Neural progenitor cell (in vitro differentiated cells): ENCODE measurements around the gene ZNF616. TPM values are rescaled to one million over a fixed set of nuclear protein-coding genes. Genes with fewer than 3 reads are reported as not detected.

ENCODE experiments used
- DNase-seq: peaks from one replicate; pipeline ENCODE4 v3.0.0-alpha.2; 2016; ENCODE audit warnings: low spot score
- H2AFZ ChIP-seq: fragments of 200-600 bp; sonication (generic); replicated peaks from 2 replicates; pipeline ENCODE4 v1.6.1; 2016; ENCODE audit warnings: antibody characterized with exemption
- H3F3A ChIP-seq: fragments of 200-600 bp; sonication (generic); 2 replicates; pipeline ENCODE4 v1.6.1; 2016; ENCODE audit warnings: antibody characterized with exemption, low read depth
- H3K27ac ChIP-seq: fragments of 200-600 bp; sonication (generic); 2 replicates; pipeline ENCODE4 v1.5.1; 2016; ENCODE audit warnings: mild to moderate bottlenecking
- H3K27me3 ChIP-seq: fragments of 200-600 bp; sonication (generic); 2 replicates; pipeline ENCODE4 v1.6.1; 2016; ENCODE audit warnings: mild to moderate bottlenecking, moderate library complexity
- H3K36me3 ChIP-seq: fragments of 200-600 bp; sonication (generic); 2 replicates; pipeline ENCODE4 v1.5.1; 2016
- H3K4me1 ChIP-seq: fragments of 200-600 bp; sonication (generic); 2 replicates; pipeline ENCODE4 v1.6.1; 2016; ENCODE audit warnings: mixed run types
- H3K4me2 ChIP-seq: fragments of 200-600 bp; sonication (generic); 2 replicates; pipeline ENCODE4 v1.6.1; 2016
- H3K4me3 ChIP-seq: fragments of 200-600 bp; sonication (generic); 2 replicates; pipeline ENCODE4 v1.5.1; 2016
- H3K79me2 ChIP-seq: fragments of 200-600 bp; sonication (generic); 2 replicates; pipeline ENCODE4 v1.6.1; 2016; ENCODE audit warnings: low read depth
- H3K9ac ChIP-seq: fragments of 200-600 bp; sonication (generic); 2 replicates; pipeline ENCODE4 v1.6.1; 2016
- H3K9me3 ChIP-seq: fragments of 200-600 bp; sonication (generic); 2 replicates; pipeline ENCODE4 v1.5.1; 2016; ENCODE audit warnings: low read depth
- H4K20me1 ChIP-seq: fragments of 200-600 bp; sonication (generic); 2 replicates; pipeline ENCODE4 v1.6.1; 2016; ENCODE audit warnings: low read depth
- H3K27ac Mint-ChIP-seq: 3 replicates; pipeline ENCODE4 v1.8.0; 2021; ENCODE audit warnings: mixed read lengths
- H3K27me3 Mint-ChIP-seq: 2 replicates; pipeline ENCODE4 v1.8.0; 2022; ENCODE audit warnings: low read depth, mild to moderate bottlenecking, inconsistent platforms, moderate library complexity, mixed read lengths; ENCODE audit not compliant: insufficient read depth
- H3K36me3 Mint-ChIP-seq: 3 replicates; pipeline ENCODE4 v1.8.0; 2021; ENCODE audit warnings: mixed read lengths
- H3K4me1 Mint-ChIP-seq: 3 replicates; pipeline ENCODE4 v1.8.0; 2021; ENCODE audit warnings: mixed read lengths
- H3K4me3 Mint-ChIP-seq: 3 replicates; pipeline ENCODE4 v1.8.0; 2021; ENCODE audit warnings: mild to moderate bottlenecking, moderate library complexity, mixed read lengths
- H3K9me3 Mint-ChIP-seq: 3 replicates; pipeline ENCODE4 v1.8.0; 2020; ENCODE audit warnings: mixed read lengths
- CTCF ChIP-seq: fragments of 200-600 bp; sonication (generic); IDR thresholded peaks from 2 replicates; pipeline ENCODE4 v1.5.1; 2017; ENCODE audit warnings: antibody characterized with exemption, mild to moderate bottlenecking
- EZH2 ChIP-seq: fragments of 200-600 bp; sonication (generic); IDR thresholded peaks from 2 replicates; pipeline ENCODE4 v1.6.1; 2017; ENCODE audit warnings: antibody characterized with exemption, mild to moderate bottlenecking, moderate library complexity
- EZH2phosphoT487 ChIP-seq: fragments of 200-600 bp; sonication (generic); IDR thresholded peaks from 2 replicates; pipeline ENCODE4 v1.6.1; 2017; ENCODE audit warnings: antibody characterized with exemption
- total RNA-seq: library from RNA; depleted of rRNA; stranded (reverse); fragments of >200 nt; gene quantifications from 2 replicates; pipeline ENCODE4 v1.2.3, GENCODE V29; 2015; ENCODE audit warnings: low replicate concordance

ZNF616 gene
- total RNA-seq, 1 donor from 2014 or later, result 38.4 TPM

- Mint-ChIP-seq H3K4me1 (no peaks in the 10 kb centered on the region), H3K36me3 (peaks cover 88% of the 10 kb centered on the region), H3K27me3 (peaks cover 4% of the 10 kb centered on the region), H3K27ac (no peak overlapping the region), H3K9me3 (peaks cover 88% of the 10 kb centered on the region), H3K4me3 (no peak overlapping the region)
- Histone ChIP-seq H3K9ac (no peak overlapping the region), H3K4me2 (no peak overlapping the region), H2AFZ (no peak overlapping the region), H3K4me3 (no peak overlapping the region), H4K20me1 (no peaks in the 10 kb centered on the region), H3K27me3 (no peaks in the 10 kb centered on the region), H3K79me2 (peaks cover 28% of the 10 kb centered on the region), H3K27ac (no peak overlapping the region), H3F3A (peaks cover 15% of the 10 kb centered on the region), H3K36me3 (peaks cover 98% of the 10 kb centered on the region), H3K4me1 (no peaks in the 10 kb centered on the region), H3K9me3 (peaks cover 77% of the 10 kb centered on the region)
- DNase-seq, result no peak
- TF ChIP-seq EZH2 (no peak), EZH2phosphoT487 (no peak), CTCF (no peak)
Observed at GRCh38 chr19:52120286-52120685, 19.5 kb downstream of the ZNF616 start.

DNA sequence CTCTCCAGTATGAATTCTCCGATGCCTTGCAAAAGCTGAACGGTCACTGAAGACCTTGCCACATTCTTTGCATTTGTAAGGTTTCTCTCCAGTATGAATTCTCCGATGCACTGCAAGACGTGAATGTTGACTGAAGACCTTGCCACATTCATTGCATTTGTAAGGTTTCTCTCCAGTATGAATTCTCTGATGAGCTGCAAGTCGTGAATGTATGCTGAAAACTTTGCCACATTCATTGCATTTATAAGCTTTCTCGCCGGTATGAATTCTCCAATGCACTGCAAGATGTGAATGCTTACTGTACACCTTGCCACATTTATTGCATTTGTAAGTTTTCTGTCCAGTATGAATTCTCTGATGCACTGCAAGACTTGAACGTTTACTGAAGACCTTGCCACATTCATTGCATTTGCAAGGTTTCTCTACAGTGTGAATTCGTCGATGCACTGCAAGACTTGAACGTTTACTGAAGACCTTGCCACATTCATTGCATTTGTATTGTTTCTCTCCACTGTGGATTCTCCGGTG lies 24.1 kb downstream of the ZNF616 start:
- Mint-ChIP-seq H3K36me3 (peaks cover 70% of the 10 kb centered on the region), H3K4me1 (no peaks in the 10 kb centered on the region), H3K27me3 (no peaks in the 10 kb centered on the region), H3K9me3 (peaks cover 91% of the 10 kb centered on the region), H3K27ac (no peak overlapping the region), H3K4me3 (no peak overlapping the region)
- no peak for DNase-seq
- Histone ChIP-seq H3K4me1 (no peaks in the 10 kb centered on the region), H3K9ac (no peak overlapping the region), H3K79me2 (peaks cover 19% of the 10 kb centered on the region), H3K9me3 (peaks cover 90% of the 10 kb centered on the region), H3K36me3 (peaks cover 67% of the 10 kb centered on the region), H3K4me2 (no peak overlapping the region), H4K20me1 (no peaks in the 10 kb centered on the region), H3K27me3 (no peaks in the 10 kb centered on the region), H3K27ac (no peak overlapping the region), H3F3A (peaks cover 25% of the 10 kb centered on the region), H2AFZ (no peak overlapping the region), H3K4me3 (no peak overlapping the region)
- TF ChIP-seq CTCF, result no peak
- no peak for TF ChIP-seq EZH2phosphoT487
- TF ChIP-seq EZH2, result no peak

- Histone ChIP-seq H3K4me2 (no peak overlapping the region), H3K27me3 (no peaks in the 10 kb centered on the region), H3K4me1 (no peaks in the 10 kb centered on the region), H3K27ac (no peak overlapping the region), H3K36me3 (peaks cover 58% of the 10 kb centered on the region), H3K4me3 (peak overlapping the region; percentile 10), H3K9me3 (peaks cover 82% of the 10 kb centered on the region), H3K9ac (no peak overlapping the region), H2AFZ (no peak overlapping the region), H3F3A (peaks cover 25% of the 10 kb centered on the region), H3K79me2 (peaks cover 10% of the 10 kb centered on the region), H4K20me1 (no peaks in the 10 kb centered on the region)
- Mint-ChIP-seq H3K4me1 (no peaks in the 10 kb centered on the region), H3K27me3 (no peaks in the 10 kb centered on the region), H3K9me3 (peaks cover 91% of the 10 kb centered on the region), H3K36me3 (peaks cover 61% of the 10 kb centered on the region), H3K27ac (no peak overlapping the region), H3K4me3 (no peak overlapping the region)
- DNase-seq, result no peak
- TF ChIP-seq EZH2phosphoT487, result no peak
- TF ChIP-seq EZH2, result no peak
- TF ChIP-seq CTCF, result no peak
Observed at GRCh38 chr19:52114691-52115090, 25.0 kb downstream of the ZNF616 start.
